Upper lobe of left lung (tissue), 4 donors: ENCODE results near the gene TMEM59.

Source experiments
- CTCF ChIP-seq, 6 experiments: fragments of 450-650 bp in 4 of 6; fragments of 200-600 bp in 2 of 6; sonication (generic) in 2 of 6; IDR thresholded peaks; one replicate each; pipeline ENCODE4 v1.5.1; 2016 to 2019; ENCODE audit warnings: antibody characterized with exemption in 6 of 6
- POLR2A ChIP-seq, 4 donors: fragments of 450-650 bp; IDR thresholded peaks; one replicate each; pipeline ENCODE4 v1.5.1; 2016 to 2017; ENCODE audit warnings: antibody characterized with exemption in 4 of 4, mild to moderate bottlenecking in 2 of 4

GRCh38 chr1:54007613-54008012 is 45.4 kb downstream of the TMEM59 start:
- TF ChIP-seq CTCF (IDR thresholded peaks at IDR 0.05) (no peak), POLR2A (IDR thresholded peaks at IDR 0.05) (no peak)
